K562 (cell line): Measurements from ENCODE around the gene CHD2. TPM values are rescaled to one million over a fixed set of nuclear protein-coding genes. Genes with fewer than 3 reads are reported as not detected.

Experiments
- BHLHE40 ChIP-seq: IDR thresholded peaks from 2 replicates; pipeline ENCODE4 v1.6.1; 2011; ENCODE audit warnings: low read length, improper control_type of control experiment
- CEBPB ChIP-seq: fragments of 450-650 bp; IDR thresholded peaks from 2 replicates; pipeline ENCODE4 v1.6.1; 2016; ENCODE audit warnings: missing genetic modification characterization, missing compliant biosample characterization
- DEAF1 ChIP-seq: fragments of 450-650 bp; formaldehyde crosslinking; IDR thresholded peaks from 2 replicates; pipeline ENCODE4 v1.4.0; 2020; ENCODE audit warnings: mild to moderate bottlenecking, moderate library complexity
- FOXA3 ChIP-seq, 2 experiments: fragments of 450-650 bp in 1 of 2; sonication (generic) in 1 of 2; formaldehyde crosslinking; IDR thresholded peaks in 1 of 2; conservative IDR thresholded peaks in 1 of 2; 2 replicates each; pipeline versions ENCODE4 v1.4.0 to v1.8.0; 2020 to 2022; ENCODE audit warnings: mild to moderate bottlenecking in 2 of 2, missing genetic modification reagents in 1 of 2
- FOXK2 ChIP-seq, 2 experiments: fragments of 450-650 bp; IDR thresholded peaks in 1 of 2; conservative IDR thresholded peaks in 1 of 2; 2 replicates each; pipeline ENCODE4 v1.6.1; 2016; ENCODE audit warnings: low read depth in 2 of 2, mild to moderate bottlenecking in 1 of 2
- GABPA ChIP-seq: fragments of 200-800 bp; sonication (Bioruptor generic); conservative IDR thresholded peaks from 2 replicates; pipeline ENCODE4 v1.6.1; 2016; ENCODE audit warnings: low read depth, missing genetic modification characterization, missing compliant biosample characterization
- HDAC3 ChIP-seq: fragments of 450-650 bp; IDR thresholded peaks from 2 replicates; pipeline ENCODE4 v1.6.1; 2018; ENCODE audit warnings: borderline replicate concordance, mild to moderate bottlenecking, moderate library complexity; ENCODE audit not compliant: partially characterized antibody
- HMBOX1 ChIP-seq: sonication (generic); IDR thresholded peaks from 2 replicates; pipeline ENCODE4 v1.6.1; 2016
- JUND ChIP-seq, 2 experiments: IDR thresholded peaks; 2 replicates in 1 of 2; 3 replicates in 1 of 2; pipeline ENCODE4 v1.6.1; 2011; ENCODE audit warnings: borderline replicate concordance in 2 of 2, low read depth in 2 of 2, low read length in 2 of 2, improper control_type of control experiment in 1 of 2, missing biosample characterization in 1 of 2, missing genetic modification characterization in 1 of 2, missing genetic modification reagents in 1 of 2
- TAF7 ChIP-seq: fragments of 450-650 bp; IDR thresholded peaks from 2 replicates; pipeline ENCODE4 v1.6.1; 2016; ENCODE audit warnings: missing genetic modification characterization, missing compliant biosample characterization
- TSC22D4 ChIP-seq: fragments of 450-650 bp; IDR thresholded peaks from 2 replicates; pipeline ENCODE4 v1.6.1; 2016; ENCODE audit warnings: missing genetic modification characterization, missing biosample characterization, control low read depth
- ZNF12 ChIP-seq: sonication (generic); formaldehyde crosslinking; IDR thresholded peaks from 2 replicates; pipeline ENCODE4 v1.4.0; 2020; ENCODE audit warnings: mild to moderate bottlenecking, missing genetic modification reagents
- ZNF408 ChIP-seq: fragments of 250-450 bp; sonication (Bioruptor Pico); IDR thresholded peaks from 2 replicates; pipeline ENCODE4 v1.4.0; 2020; ENCODE audit warnings: low read depth, mild to moderate bottlenecking, moderate library complexity
- polyA plus RNA-seq, 8 experiments: library from polyadenylated mRNA; depleted of rRNA in 4 of 8; stranded (reverse) in 5 of 8; unstranded in 3 of 8; fragments of >200 nt; fragmentation: Nextera tagmentation in 2 of 8; fragmentation: Illumina TruSeq in 1 of 8; extraction: Ambion mirVana in 2 of 8; extraction: Trizol in 1 of 8; gene quantifications; 2 replicates each; pipeline versions ENCODE4 v1.2.1 to v1.2.3, GENCODE V29; 2011 to 2014; ENCODE audit warnings: inconsistent platforms in 1 of 8, missing spikeins in 1 of 8
- total RNA-seq, 7 experiments: library from RNA; depleted of rRNA in 6 of 7; stranded (reverse); fragments of >200 nt in 6 of 7; fragmentation: Illumina TruSeq in 2 of 7; extraction: Trizol in 2 of 7; gene quantifications; 2 replicates each; pipeline versions ENCODE4 v1.2.1 to v1.2.3, GENCODE V29; 2011 to 2021; ENCODE audit warnings: low replicate concordance in 1 of 7
- TF ChIP-seq, protein P1 (sequence below): sonication (generic); formaldehyde crosslinking; IDR thresholded peaks from 2 replicates; pipeline ENCODE4 v1.8.0; 2022; ENCODE audit warnings: mild to moderate bottlenecking, missing genetic modification reagents, borderline replicate concordance
- TF ChIP-seq, protein P2 (sequence below): sonication (generic); formaldehyde crosslinking; IDR thresholded peaks from 2 replicates; pipeline ENCODE4 v1.8.1; 2023; ENCODE audit warnings: mild to moderate bottlenecking, missing genetic modification reagents
- TF ChIP-seq, protein P3 (sequence below): fragments of 250-450 bp; sonication (Bioruptor Pico); IDR thresholded peaks from 2 replicates; pipeline ENCODE4 v1.5.0; 2020; ENCODE audit warnings: mild to moderate bottlenecking, borderline replicate concordance

Gene CHD2
- total and polyA plus RNA-seq, 9 of the 15 experiments (the other 6 are each of a cell fraction or from before 2014, with no cell fraction given) = 38.9 to 70.8 (median 56.2) TPM

DNA sequence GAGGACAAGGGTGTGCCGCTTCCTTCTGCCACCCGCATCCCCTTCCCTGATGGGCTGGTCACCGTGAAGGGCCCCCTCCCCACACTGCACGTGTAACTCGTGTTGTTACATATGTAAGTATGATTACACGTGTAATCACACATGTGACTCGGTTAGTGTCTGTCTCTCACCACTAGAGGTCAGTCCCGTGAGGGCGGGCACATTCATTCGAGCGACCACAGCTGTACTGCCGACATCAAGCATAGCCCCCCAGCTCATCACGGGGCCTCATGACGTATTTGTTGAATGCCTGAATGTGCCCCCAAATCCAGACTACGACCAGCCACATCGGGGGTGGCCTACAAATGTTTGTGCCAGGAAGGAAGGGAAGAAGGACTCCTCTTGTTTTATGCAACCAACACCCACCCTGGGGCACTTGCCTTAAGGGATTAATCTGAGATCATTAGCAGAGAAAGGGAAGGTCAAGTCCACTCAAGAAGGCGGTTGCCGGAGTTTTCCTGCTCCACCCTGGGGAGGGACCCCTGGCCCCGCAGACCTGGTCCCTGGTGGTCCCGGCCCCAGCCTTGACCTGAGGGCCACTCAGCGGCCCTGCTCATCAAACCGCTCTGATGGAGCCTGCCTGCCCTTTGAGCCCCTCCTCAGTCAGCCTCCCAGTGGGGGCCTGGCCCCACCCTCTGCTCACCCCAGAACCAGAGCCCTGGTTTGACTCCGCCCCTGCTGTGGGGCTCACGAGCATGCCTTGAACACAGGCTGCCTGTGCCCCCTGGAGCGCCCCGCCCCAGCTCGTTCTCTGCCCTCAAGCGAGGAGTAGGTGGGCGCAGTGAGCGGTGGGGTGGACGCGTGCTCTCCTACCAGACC, 136.1 kb downstream of the CHD2 start (continued):
- TF ChIP-seq, protein P1, sequence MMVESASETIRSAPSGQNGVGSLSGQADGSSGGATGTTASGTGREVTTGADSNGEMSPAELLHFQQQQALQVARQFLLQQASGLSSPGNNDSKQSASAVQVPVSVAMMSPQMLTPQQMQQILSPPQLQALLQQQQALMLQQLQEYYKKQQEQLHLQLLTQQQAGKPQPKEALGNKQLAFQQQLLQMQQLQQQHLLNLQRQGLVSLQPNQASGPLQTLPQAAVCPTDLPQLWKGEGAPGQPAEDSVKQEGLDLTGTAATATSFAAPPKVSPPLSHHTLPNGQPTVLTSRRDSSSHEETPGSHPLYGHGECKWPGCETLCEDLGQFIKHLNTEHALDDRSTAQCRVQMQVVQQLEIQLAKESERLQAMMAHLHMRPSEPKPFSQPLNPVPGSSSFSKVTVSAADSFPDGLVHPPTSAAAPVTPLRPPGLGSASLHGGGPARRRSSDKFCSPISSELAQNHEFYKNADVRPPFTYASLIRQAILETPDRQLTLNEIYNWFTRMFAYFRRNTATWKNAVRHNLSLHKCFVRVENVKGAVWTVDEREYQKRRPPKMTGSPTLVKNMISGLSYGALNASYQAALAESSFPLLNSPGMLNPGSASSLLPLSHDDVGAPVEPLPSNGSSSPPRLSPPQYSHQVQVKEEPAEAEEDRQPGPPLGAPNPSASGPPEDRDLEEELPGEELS (CRISPR knock-in tag) = peak; percentile 18; the same call in 1 of the 2 replicates
- TF ChIP-seq ZNF408 (CRISPR knock-in tag) (no peak), HDAC3 (no peak), GABPA (tag) (no peak), HMBOX1 (no peak), ZNF12 (no peak), TSC22D4 (tag) (no peak), TAF7 (no peak), CEBPB (tag) (no peak), BHLHE40 (peak; percentile 86), DEAF1 (CRISPR knock-in tag) (no peak), FOXK2 (conservative IDR thresholded peaks at IDR 0.05 in 1 of 2, IDR thresholded peaks at IDR 0.05 in 1 of 2; ENCODE audit: low read depth in 2 of 2) (peak in 1 of 2 experiments; percentile 54; a peak in 1 of 4 replicates), JUND (IDR thresholded peaks at IDR 0.05; ENCODE audit: borderline replicate concordance, low read depth, low read length) (no peak), JUND (tag; IDR thresholded peaks at IDR 0.05; ENCODE audit: borderline replicate concordance, low read depth, low read length) (no peak), FOXA3 (CRISPR knock-in tag; conservative IDR thresholded peaks at IDR 0.05 in 1 of 2, IDR thresholded peaks at IDR 0.05 in 1 of 2) (peak in 1 of 2 experiments; percentile 82; a peak in 2 of 4 replicates)
- TF ChIP-seq, protein P2, sequence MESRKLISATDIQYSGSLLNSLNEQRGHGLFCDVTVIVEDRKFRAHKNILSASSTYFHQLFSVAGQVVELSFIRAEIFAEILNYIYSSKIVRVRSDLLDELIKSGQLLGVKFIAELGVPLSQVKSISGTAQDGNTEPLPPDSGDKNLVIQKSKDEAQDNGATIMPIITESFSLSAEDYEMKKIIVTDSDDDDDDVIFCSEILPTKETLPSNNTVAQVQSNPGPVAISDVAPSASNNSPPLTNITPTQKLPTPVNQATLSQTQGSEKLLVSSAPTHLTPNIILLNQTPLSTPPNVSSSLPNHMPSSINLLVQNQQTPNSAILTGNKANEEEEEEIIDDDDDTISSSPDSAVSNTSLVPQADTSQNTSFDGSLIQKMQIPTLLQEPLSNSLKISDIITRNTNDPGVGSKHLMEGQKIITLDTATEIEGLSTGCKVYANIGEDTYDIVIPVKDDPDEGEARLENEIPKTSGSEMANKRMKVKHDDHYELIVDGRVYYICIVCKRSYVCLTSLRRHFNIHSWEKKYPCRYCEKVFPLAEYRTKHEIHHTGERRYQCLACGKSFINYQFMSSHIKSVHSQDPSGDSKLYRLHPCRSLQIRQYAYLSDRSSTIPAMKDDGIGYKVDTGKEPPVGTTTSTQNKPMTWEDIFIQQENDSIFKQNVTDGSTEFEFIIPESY (CRISPR knock-in tag) = no peak
- TF ChIP-seq, protein P3, sequence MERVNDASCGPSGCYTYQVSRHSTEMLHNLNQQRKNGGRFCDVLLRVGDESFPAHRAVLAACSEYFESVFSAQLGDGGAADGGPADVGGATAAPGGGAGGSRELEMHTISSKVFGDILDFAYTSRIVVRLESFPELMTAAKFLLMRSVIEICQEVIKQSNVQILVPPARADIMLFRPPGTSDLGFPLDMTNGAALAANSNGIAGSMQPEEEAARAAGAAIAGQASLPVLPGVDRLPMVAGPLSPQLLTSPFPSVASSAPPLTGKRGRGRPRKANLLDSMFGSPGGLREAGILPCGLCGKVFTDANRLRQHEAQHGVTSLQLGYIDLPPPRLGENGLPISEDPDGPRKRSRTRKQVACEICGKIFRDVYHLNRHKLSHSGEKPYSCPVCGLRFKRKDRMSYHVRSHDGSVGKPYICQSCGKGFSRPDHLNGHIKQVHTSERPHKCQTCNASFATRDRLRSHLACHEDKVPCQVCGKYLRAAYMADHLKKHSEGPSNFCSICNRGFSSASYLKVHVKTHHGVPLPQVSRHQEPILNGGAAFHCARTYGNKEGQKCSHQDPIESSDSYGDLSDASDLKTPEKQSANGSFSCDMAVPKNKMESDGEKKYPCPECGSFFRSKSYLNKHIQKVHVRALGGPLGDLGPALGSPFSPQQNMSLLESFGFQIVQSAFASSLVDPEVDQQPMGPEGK (CRISPR knock-in tag) = no peak
